Nephron progenitor cell (in vitro differentiated cells): ENCODE data around the gene EIF3J.
"Not testable (repeated sequence)": the region's sequence is repeated elsewhere in the genome, so short reads cannot be mapped to it uniquely, and the experiment has no call there.

Source experiments
- DNase-seq: peaks from one replicate; pipeline ENCODE4 v3.0.0; 2021
- H3K27ac Mint-ChIP-seq: 2 replicates; pipeline ENCODE4 v1.8.0; 2021; ENCODE audit warnings: mild to moderate bottlenecking, moderate library complexity, mixed read lengths
- H3K27me3 Mint-ChIP-seq: 2 replicates; pipeline ENCODE4 v1.8.0; 2021; ENCODE audit warnings: mild to moderate bottlenecking, low read depth, mixed read lengths; ENCODE audit not compliant: poor library complexity
- H3K36me3 Mint-ChIP-seq: 2 replicates; pipeline ENCODE4 v1.8.0; 2021; ENCODE audit warnings: low read depth, mixed read lengths
- H3K4me1 Mint-ChIP-seq: 2 replicates; pipeline ENCODE4 v1.8.0; 2021; ENCODE audit warnings: mixed read lengths
- H3K4me3 Mint-ChIP-seq: 2 replicates; pipeline ENCODE4 v1.8.0; 2021; ENCODE audit warnings: mild to moderate bottlenecking, moderate library complexity, mixed read lengths
- H3K9me3 Mint-ChIP-seq: 2 replicates; pipeline ENCODE4 v1.8.0; 2021; ENCODE audit warnings: mild to moderate bottlenecking, moderate library complexity, mixed read lengths
- TF ChIP-seq, protein P1 (sequence below): fragments of 200-600 bp; sonication (generic); IDR thresholded peaks from 2 replicates; pipeline ENCODE4 v1.5.0; 2021; ENCODE audit warnings: antibody characterized with exemption

EIF3J gene

DNA sequence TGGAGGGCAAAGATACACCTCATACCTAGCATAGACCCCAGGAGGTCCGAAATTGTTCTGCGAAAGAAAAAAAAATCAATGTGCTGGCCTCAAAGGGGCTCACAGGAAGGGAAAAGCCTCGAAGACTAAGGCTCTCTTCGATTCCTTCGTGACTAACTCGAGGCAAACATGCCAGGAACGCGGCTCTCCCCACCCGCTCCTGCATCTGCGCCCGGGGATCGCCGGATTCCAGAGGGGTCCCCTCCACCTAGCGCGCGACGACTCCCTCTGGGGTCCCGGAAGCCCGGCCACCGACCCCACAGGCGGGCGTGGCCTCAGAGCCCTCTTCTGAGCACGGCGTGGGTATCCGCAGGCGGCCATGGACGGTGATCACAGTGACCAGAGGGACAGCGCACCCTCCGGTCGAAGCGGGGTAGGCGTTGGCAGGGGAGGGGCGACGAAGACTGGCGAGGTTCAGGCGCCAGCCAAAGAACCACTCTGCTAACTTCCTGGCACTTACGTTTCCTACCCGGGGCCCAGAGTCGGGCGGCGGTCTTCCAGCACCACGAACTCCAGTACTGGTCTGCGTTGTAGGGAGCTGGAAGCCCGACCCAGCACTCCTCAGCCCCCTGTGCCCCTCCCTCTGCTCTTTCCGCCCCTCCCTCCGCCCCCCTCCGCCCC lies 515 bp upstream of the EIF3J start:
- TF ChIP-seq, protein P1, sequence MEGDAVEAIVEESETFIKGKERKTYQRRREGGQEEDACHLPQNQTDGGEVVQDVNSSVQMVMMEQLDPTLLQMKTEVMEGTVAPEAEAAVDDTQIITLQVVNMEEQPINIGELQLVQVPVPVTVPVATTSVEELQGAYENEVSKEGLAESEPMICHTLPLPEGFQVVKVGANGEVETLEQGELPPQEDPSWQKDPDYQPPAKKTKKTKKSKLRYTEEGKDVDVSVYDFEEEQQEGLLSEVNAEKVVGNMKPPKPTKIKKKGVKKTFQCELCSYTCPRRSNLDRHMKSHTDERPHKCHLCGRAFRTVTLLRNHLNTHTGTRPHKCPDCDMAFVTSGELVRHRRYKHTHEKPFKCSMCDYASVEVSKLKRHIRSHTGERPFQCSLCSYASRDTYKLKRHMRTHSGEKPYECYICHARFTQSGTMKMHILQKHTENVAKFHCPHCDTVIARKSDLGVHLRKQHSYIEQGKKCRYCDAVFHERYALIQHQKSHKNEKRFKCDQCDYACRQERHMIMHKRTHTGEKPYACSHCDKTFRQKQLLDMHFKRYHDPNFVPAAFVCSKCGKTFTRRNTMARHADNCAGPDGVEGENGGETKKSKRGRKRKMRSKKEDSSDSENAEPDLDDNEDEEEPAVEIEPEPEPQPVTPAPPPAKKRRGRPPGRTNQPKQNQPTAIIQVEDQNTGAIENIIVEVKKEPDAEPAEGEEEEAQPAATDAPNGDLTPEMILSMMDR = peak; percentile 19
- Mint-ChIP-seq H3K27me3 (peaks cover 2% of the 10 kb centered on the region), H3K36me3 (peaks cover 24% of the 10 kb centered on the region), H3K4me3 (peak overlapping the region; percentile 90), H3K27ac (peak overlapping the region; percentile 98), H3K4me1 (peaks cover 28% of the 10 kb centered on the region), H3K9me3 (no peaks in the 10 kb centered on the region)
- peak; percentile 85 for DNase-seq

DNA sequence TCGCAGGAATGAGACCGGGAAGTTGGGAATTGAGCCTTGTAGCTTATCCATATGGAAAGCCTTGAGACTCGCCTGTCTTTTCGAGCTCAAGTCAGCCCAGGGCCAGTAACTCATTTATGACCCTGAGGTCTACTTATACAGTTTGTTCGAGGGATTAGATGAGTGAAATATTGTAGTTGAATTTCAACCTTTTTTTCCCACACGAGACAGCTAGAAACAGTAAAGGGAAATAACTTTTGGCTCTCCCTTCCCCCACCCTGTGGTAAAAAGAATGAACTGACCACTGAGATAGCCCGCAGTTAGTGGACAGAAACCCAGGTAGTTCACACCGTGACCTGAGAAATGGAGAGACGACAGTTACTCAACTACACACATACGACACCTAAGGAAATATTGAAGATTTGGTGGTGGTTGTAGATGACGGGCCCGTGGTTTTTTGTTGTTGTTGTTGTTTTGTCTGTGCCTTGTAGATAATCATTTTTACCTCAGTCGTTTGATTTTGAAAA lies 841 bp downstream of the EIF3J start:
- H3K9me3 Mint-ChIP-seq = no peaks in the 10 kb centered on the region
- DNase-seq = peak; percentile 7

DNA sequence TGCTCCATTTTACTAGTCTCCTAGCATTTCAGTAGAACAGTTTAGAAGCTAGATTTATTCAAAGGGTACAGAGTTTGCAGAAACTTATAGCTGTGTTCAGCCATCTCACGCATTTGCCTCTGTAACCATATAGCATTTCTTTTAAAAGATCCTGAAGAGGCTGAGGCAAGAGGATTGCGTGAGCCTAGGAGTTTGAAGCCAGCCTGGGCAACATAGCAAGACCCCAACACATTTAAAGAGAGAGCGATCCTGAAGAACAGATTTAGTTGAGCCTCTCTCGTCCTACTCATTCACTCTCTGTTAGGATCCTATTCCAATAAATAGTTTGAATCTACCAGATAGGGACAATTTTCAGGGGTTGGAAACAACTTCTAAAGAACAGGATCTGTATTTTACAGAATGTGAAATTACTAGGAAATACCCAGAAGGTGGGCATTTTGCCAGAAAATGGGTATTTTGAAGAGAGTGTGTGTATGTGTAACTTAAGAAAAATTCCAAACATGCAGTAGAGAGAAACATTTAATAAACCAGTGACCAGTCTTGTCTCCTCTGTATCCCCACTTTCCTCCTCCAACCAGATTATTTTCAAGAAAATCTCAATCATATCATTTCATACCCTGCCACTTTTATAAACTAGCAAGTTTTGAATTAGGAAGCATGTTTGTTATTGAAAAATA lies 4.5 kb downstream of the EIF3J start:
- H3K9me3 Mint-ChIP-seq = no peaks in the 10 kb centered on the region
- TF ChIP-seq, protein P1 = no peak
- peaks cover 46% of the 10 kb centered on the region for H3K36me3 Mint-ChIP-seq
- H3K4me3 Mint-ChIP-seq = no peak overlapping the region
- peak overlapping the region; percentile 18 for H3K27ac Mint-ChIP-seq
- H3K4me1 Mint-ChIP-seq = peaks cover 13% of the 10 kb centered on the region
- no peaks in the 10 kb centered on the region for H3K27me3 Mint-ChIP-seq
- no peak for DNase-seq

More for the DNA sequence above, 841 bp downstream of the EIF3J start:
- TF ChIP-seq, protein P1 = no peak
- Mint-ChIP-seq H3K27ac (peak overlapping the region; percentile 86), H3K4me3 (peak overlapping the region; percentile 90), H3K4me1 (peaks cover 28% of the 10 kb centered on the region), H3K36me3 (peaks cover 36% of the 10 kb centered on the region), H3K27me3 (no peaks in the 10 kb centered on the region)

DNA sequence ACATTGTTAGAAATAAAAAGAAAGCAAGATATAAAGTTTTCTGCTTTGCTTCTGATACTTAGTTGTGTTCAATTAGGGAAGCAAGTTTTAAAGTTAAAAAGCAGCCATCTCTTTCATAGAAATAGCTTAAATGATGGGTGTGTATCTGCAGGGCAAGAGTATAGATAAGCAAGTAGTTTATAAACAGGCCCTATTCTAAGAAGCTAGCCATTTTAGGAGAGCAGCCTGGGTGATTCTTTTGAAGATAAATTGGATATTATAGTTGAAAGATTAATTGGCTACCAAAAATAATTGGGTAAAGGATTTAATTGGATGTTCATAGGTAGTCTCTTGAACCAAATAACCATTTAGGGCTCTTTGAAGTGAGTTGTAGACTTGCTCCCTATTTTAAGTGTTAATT lies 5.6 kb downstream of the EIF3J start:
- H3K4me1 Mint-ChIP-seq = peaks cover 13% of the 10 kb centered on the region

DNA sequence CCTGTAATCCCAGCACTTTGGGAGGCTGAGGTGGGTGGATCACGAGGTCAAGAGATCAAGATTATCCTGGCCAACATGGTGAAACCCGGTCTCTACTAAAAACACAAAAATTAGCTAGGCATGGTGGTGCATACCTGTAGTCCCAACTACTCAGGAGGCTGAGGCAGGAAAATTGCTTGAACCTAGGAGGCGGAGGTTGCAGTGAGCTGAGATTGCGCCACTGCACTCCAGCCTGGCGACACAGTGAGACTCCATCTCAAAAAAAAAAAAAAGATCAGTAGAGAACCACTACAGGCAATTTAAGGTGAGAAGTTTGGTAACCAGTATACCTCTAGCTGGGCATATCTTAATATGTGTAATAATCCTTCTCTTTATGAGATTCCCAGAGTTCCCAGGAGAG lies 7.8 kb downstream of the EIF3J start:
- not testable (repeated sequence) for H3K4me3 Mint-ChIP-seq, H3K27ac Mint-ChIP-seq, DNase-seq

More for the DNA sequence above, 5.6 kb downstream of the EIF3J start:
- Mint-ChIP-seq H3K4me3 (no peak overlapping the region), H3K36me3 (peaks cover 54% of the 10 kb centered on the region), H3K9me3 (no peaks in the 10 kb centered on the region), H3K27ac (no peak overlapping the region), H3K27me3 (no peaks in the 10 kb centered on the region)
- DNase-seq = no peak
- TF ChIP-seq, protein P1 = no peak

DNA sequence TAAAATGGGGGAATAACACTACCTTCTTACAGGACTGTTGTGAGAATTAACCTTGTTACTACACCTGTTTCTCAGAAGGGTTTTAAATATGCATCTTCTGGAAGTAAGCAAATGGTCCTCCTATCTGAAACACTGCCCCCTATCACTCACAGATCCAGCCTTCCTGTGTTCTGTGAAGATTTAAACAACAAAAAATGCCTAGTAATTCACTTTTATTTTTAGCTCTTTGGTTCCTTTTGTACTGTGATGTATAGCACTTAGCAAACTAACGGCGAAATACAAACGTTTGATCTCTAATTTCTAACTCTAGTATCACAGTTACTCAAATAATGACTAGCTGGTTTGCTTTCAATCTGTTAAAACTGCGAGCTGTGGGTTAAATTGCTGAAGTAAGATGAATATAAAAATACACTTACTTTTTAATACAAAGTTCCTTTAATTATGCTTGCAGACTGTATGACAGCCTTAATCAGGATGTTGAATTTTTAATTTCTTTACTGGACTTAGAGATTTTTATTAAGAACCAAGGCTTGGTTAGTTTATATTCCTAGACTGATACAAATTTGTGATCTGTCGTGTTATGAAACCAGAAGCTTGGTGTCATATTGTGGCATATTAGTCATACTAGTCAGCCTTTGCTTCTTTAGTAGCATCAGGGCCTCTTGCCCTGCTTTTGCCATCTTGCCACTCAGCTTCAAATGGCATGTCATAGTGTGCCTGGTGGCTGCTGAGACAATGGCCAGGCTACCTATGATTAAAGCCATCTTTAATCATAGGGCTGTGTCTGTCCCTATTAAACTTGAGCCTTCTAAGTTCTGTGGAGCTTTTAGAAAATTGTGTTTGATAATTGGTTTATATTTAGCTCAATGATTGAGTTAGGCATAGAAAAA lies 9.2 kb downstream of the EIF3J start:
- no peaks in the 10 kb centered on the region for H3K4me1 Mint-ChIP-seq
- no peaks in the 10 kb centered on the region for H3K27me3 Mint-ChIP-seq
- TF ChIP-seq, protein P1 = no peak
- H3K4me3 Mint-ChIP-seq = no peak overlapping the region
- no peak for DNase-seq
- H3K36me3 Mint-ChIP-seq = peaks cover 64% of the 10 kb centered on the region
- no peaks in the 10 kb centered on the region for H3K9me3 Mint-ChIP-seq
- H3K27ac Mint-ChIP-seq = no peak overlapping the region

More for the DNA sequence above, 7.8 kb downstream of the EIF3J start:
- H3K27me3 Mint-ChIP-seq, H3K9me3 Mint-ChIP-seq, H3K4me1 Mint-ChIP-seq: not testable (repeated sequence)
- peaks cover 66% of the 10 kb centered on the region for H3K36me3 Mint-ChIP-seq

DNA sequence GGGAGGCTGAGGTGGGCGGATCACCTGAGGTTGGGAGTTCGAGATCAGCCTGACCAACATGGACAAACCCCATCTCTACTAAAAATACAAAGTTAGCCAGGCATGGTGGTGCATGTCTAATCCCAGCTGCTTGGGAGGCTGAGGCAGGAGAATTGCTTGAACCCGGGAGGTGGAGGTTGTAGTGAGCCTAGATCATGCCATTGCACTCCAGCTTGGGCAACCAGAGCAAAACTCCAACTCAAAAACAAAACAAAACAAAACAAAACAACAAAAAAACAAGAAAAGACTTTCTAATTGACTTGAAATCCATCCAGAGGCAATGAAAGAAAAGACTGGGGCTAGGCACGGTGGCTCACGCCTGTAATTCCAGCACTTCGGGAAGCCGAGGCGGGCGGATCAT lies 12.2 kb downstream of the EIF3J start:
- H3K27ac Mint-ChIP-seq, H3K4me3 Mint-ChIP-seq, DNase-seq, H3K27me3 Mint-ChIP-seq, H3K9me3 Mint-ChIP-seq, H3K4me1 Mint-ChIP-seq: not testable (repeated sequence)
- peaks cover 61% of the 10 kb centered on the region for H3K36me3 Mint-ChIP-seq
